Fibroblast of lung (primary cell): Measurements from ENCODE around the gene C1orf167. TPM values are rescaled to one million over a fixed set of nuclear protein-coding genes. Genes with fewer than 3 reads are reported as not detected.
A peak's percentile ranks its signal among the peaks of the same experiment; 100 is the strongest.

Source experiments
- DNase-seq, 2 donors: peaks; one replicate each; pipeline versions ENCODE4 v3.0.0 to v3.0.0-alpha.2; 2010; ENCODE audit warnings: low read depth in 2 of 2
- H2AFZ ChIP-seq: 2 replicates; pipeline ENCODE4 v1.5.1; 2012; ENCODE audit warnings: low read length, control low read depth, inconsistent platforms
- H3K27ac ChIP-seq: 2 replicates; pipeline ENCODE4 v1.5.1; 2011; ENCODE audit warnings: low read length, control low read depth; ENCODE audit not compliant: insufficient read depth
- H3K27me3 ChIP-seq: 2 replicates; pipeline ENCODE4 v1.5.1; 2011; ENCODE audit warnings: mild to moderate bottlenecking, low read length; ENCODE audit not compliant: control insufficient read depth, insufficient read depth
- H3K36me3 ChIP-seq: 2 replicates; pipeline ENCODE4 v1.5.1; 2011; ENCODE audit warnings: low read length; ENCODE audit not compliant: control insufficient read depth, insufficient read depth
- H3K4me1 ChIP-seq: 2 replicates; pipeline ENCODE4 v1.5.1; 2011; ENCODE audit warnings: low read length; ENCODE audit not compliant: control insufficient read depth, insufficient read depth; ENCODE audit errors: extremely low read depth
- H3K4me2 ChIP-seq: 2 replicates; pipeline ENCODE4 v1.5.1; 2011; ENCODE audit warnings: low read length, control low read depth; ENCODE audit not compliant: insufficient read depth; ENCODE audit errors: extremely low read depth
- H3K4me3 ChIP-seq, 4 experiments: fragments of 200-600 bp in 1 of 4; sonication (generic) in 1 of 4; replicated peaks in 1 of 4; 2 replicates each; pipeline ENCODE4 v1.5.1; 2011 to 2016; ENCODE audit warnings: low read length in 4 of 4, low read depth in 3 of 4, mild to moderate bottlenecking in 3 of 4, control low read depth in 2 of 4, inconsistent platforms in 1 of 4, mixed read lengths in 1 of 4; ENCODE audit not compliant: insufficient read depth in 1 of 4; ENCODE audit errors: control extremely low read depth in 1 of 4
- H3K79me2 ChIP-seq: 2 replicates; pipeline ENCODE4 v1.5.1; 2012; ENCODE audit warnings: mild to moderate bottlenecking, low read length, inconsistent platforms; ENCODE audit not compliant: control insufficient read depth, insufficient read depth
- H3K9ac ChIP-seq: 2 replicates; pipeline ENCODE4 v1.5.1; 2011; ENCODE audit warnings: mild to moderate bottlenecking, low read length, control low read depth; ENCODE audit not compliant: insufficient read depth
- H3K9me3 ChIP-seq: 2 replicates; pipeline ENCODE4 v1.5.1; 2012; ENCODE audit warnings: low read depth, low read length; ENCODE audit not compliant: control insufficient read depth, insufficient read depth
- H4K20me1 ChIP-seq: 2 replicates; pipeline ENCODE4 v1.5.1; 2011; ENCODE audit warnings: low read length; ENCODE audit not compliant: control insufficient read depth, insufficient read depth; ENCODE audit errors: extremely low read depth
- EZH2 ChIP-seq: IDR thresholded peaks from 2 replicates; pipeline ENCODE4 v1.5.1; 2012; ENCODE audit warnings: low read length, control low read depth, mild to moderate bottlenecking; ENCODE audit errors: missing control alignments
- polyA plus RNA-seq, 2 donors: library from polyadenylated mRNA; depleted of rRNA in 1 of 2; stranded (reverse) in 1 of 2; unstranded in 1 of 2; fragments of >200 nt; gene quantifications; 2 replicates each; pipeline ENCODE4 v1.2.1, GENCODE V29; 2011 to 2012; ENCODE audit warnings: missing spikeins in 1 of 2
- total RNA-seq: library from RNA; depleted of rRNA; stranded (reverse); fragments of >200 nt; gene quantifications from 2 replicates; pipeline ENCODE4 v1.2.1, GENCODE V29; 2014
- TF ChIP-seq, protein P1 (sequence below), 2 donors: IDR thresholded peaks in 1 of 2; conservative IDR thresholded peaks in 1 of 2; 1 replicate in 1 of 2; 2 replicates in 1 of 2; pipeline ENCODE4 v1.5.1; 2011 to 2012; ENCODE audit warnings: low read length in 2 of 2, control low read depth in 1 of 2, inconsistent platforms in 1 of 2, low read depth in 1 of 2, mild to moderate bottlenecking in 1 of 2

C1orf167 gene
- total and polyA plus RNA-seq, 2 donors (not counting 1 experiment from before 2014, with no cell fraction given): 0.39 to 0.99 TPM

DNA sequence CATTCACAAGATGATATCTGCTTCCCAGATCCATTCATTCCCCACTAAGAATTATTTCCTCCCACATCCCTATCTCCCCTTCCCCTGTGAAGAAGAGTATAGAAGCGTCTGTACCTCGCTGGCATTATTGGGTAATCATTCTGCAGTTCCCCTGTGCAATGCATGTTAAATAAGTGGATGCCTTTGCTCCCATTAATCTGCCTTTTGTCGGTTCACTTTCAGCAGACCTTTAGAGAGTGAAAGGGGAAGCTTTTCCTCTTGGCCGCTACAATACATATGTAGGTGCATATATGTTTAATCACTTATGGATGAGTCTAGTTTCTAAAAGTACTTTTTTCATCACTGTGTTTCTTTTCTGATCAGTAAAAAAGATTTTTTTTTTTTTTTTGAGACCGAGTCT is 51.0 kb downstream of the C1orf167 start:
- TF ChIP-seq, protein P1, sequence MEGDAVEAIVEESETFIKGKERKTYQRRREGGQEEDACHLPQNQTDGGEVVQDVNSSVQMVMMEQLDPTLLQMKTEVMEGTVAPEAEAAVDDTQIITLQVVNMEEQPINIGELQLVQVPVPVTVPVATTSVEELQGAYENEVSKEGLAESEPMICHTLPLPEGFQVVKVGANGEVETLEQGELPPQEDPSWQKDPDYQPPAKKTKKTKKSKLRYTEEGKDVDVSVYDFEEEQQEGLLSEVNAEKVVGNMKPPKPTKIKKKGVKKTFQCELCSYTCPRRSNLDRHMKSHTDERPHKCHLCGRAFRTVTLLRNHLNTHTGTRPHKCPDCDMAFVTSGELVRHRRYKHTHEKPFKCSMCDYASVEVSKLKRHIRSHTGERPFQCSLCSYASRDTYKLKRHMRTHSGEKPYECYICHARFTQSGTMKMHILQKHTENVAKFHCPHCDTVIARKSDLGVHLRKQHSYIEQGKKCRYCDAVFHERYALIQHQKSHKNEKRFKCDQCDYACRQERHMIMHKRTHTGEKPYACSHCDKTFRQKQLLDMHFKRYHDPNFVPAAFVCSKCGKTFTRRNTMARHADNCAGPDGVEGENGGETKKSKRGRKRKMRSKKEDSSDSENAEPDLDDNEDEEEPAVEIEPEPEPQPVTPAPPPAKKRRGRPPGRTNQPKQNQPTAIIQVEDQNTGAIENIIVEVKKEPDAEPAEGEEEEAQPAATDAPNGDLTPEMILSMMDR (conservative IDR thresholded peaks at IDR 0.05 in 1 of 2, IDR thresholded peaks at IDR 0.05 in 1 of 2; ENCODE audit: low read depth in 1 of 2, low read length in 2 of 2): no peak
- no peak for TF ChIP-seq EZH2
- H4K20me1 ChIP-seq: no peaks in the 10 kb centered on the region
- peaks cover 30% of the 10 kb centered on the region for H3K79me2 ChIP-seq
- H3K9me3 ChIP-seq: no peaks in the 10 kb centered on the region
- no peak for DNase-seq
- no peak overlapping the region for H3K4me2 ChIP-seq
- no peak overlapping the region for H3K4me3 ChIP-seq
- no peak overlapping the region for H3K27ac ChIP-seq
- no peak overlapping the region for H2AFZ ChIP-seq
- no peaks in the 10 kb centered on the region for H3K27me3 ChIP-seq
- H3K4me1 ChIP-seq: no peaks in the 10 kb centered on the region
- H3K9ac ChIP-seq: no peak overlapping the region
- H3K36me3 ChIP-seq: peaks cover 13% of the 10 kb centered on the region

DNA sequence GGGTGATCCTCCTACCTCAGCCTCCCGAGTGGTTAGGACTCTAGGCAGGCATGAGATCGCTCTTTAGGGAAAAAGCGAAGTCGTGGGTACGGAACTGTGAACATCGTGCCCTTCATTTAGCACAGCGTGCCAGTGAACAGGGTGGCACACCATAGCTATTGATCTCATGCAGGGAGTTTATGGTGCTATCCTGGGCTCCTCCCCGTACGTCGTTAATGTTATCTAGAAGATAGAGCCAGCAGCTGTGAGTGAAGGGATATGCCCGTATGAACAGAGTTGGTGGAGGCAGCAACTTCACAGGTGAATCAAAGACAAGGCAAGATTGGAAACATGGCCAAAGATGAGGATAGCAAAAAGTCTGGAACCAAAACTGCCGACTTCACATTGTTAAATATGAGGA is 55.2 kb downstream of the C1orf167 start:
- Histone ChIP-seq H3K4me2 (no peak overlapping the region), H3K4me1 (peaks cover 3% of the 10 kb centered on the region), H3K4me3 (no peak overlapping the region), H4K20me1 (no peaks in the 10 kb centered on the region), H2AFZ (no peak overlapping the region), H3K27ac (no peak overlapping the region), H3K27me3 (no peaks in the 10 kb centered on the region), H3K79me2 (peaks cover 3% of the 10 kb centered on the region), H3K9ac (no peak overlapping the region), H3K9me3 (no peaks in the 10 kb centered on the region), H3K36me3 (peaks cover 16% of the 10 kb centered on the region)
- no peak for TF ChIP-seq EZH2
- TF ChIP-seq, protein P1 (conservative IDR thresholded peaks at IDR 0.05 in 1 of 2, IDR thresholded peaks at IDR 0.05 in 1 of 2; ENCODE audit: low read depth in 1 of 2, low read length in 2 of 2): no peak
- no peak for DNase-seq

DNA sequence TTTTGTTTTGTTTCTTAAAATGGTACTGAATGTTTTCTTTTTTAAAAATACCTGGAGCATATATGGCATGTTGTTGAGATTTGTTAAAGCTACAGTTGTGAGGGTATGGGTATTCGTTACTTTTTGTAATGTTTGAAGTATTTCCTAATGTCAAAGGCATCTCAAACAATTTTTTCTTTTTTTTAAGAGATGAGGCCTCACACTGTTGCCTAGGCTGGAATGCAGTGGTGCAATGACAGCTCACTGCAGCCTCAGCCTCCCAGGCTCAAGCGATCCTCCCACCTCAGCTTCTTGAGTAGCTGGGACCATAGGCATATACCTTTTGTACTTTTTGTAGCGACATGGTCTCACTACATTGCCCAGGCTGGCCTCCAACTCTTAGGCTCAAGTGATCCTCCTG is 60.1 kb downstream of the C1orf167 start:
- no peaks in the 10 kb centered on the region for H4K20me1 ChIP-seq
- H3K9ac ChIP-seq: no peak overlapping the region
- no peak overlapping the region for H3K4me3 ChIP-seq
- H3K4me2 ChIP-seq: no peak overlapping the region
- no peak for TF ChIP-seq EZH2
- TF ChIP-seq, protein P1 (conservative IDR thresholded peaks at IDR 0.05 in 1 of 2, IDR thresholded peaks at IDR 0.05 in 1 of 2; ENCODE audit: low read depth in 1 of 2, low read length in 2 of 2): no peak
- no peak overlapping the region for H3K27ac ChIP-seq
- no peak overlapping the region for H2AFZ ChIP-seq
- peaks cover 3% of the 10 kb centered on the region for H3K4me1 ChIP-seq
- H3K9me3 ChIP-seq: no peaks in the 10 kb centered on the region
- H3K79me2 ChIP-seq: no peaks in the 10 kb centered on the region
- peaks cover 19% of the 10 kb centered on the region for H3K36me3 ChIP-seq
- DNase-seq: peak in 1 of 2 donors; percentile 41
- no peaks in the 10 kb centered on the region for H3K27me3 ChIP-seq
